Vagina (tissue), 2 donors: ENCODE data around the gene VEGFD. TPM values are rescaled to one million over a fixed set of nuclear protein-coding genes. Genes with fewer than 3 reads are reported as not detected.
"Not testable (repeated sequence)": the region's sequence is repeated elsewhere in the genome, so short reads cannot be mapped to it uniquely, and the experiment has no call there.

Experiments
- DNase-seq, 2 donors: peaks; one replicate each; pipeline ENCODE4 v3.0.0-alpha.2; 2017; ENCODE audit errors: extremely low spot score in 2 of 2
- H3K27ac ChIP-seq: fragments of 200-600 bp; sonication (generic); one replicate; pipeline ENCODE4 v1.5.1; 2019
- H3K27me3 ChIP-seq: fragments of 200-600 bp; sonication (generic); one replicate; pipeline ENCODE4 v1.5.1; 2019
- H3K36me3 ChIP-seq, 2 donors: fragments of 200-600 bp; sonication (generic); one replicate each; pipeline ENCODE4 v1.5.1; 2017 to 2019
- H3K4me1 ChIP-seq: fragments of 200-600 bp; sonication (generic); one replicate; pipeline ENCODE4 v1.5.1; 2019
- H3K4me3 ChIP-seq, 2 donors: fragments of 200-600 bp; sonication (generic); 1 replicate in 1 of 2; 2 replicates in 1 of 2; pipeline ENCODE4 v1.5.1; 2016 to 2019
- H3K9me3 ChIP-seq: fragments of 200-600 bp; sonication (generic); one replicate; pipeline ENCODE4 v1.5.1; 2019
- CTCF ChIP-seq, 3 experiments: fragments of 450-650 bp in 2 of 3; fragments of 200-600 bp in 1 of 3; sonication (generic) in 1 of 3; IDR thresholded peaks; one replicate each; pipeline ENCODE4 v1.5.1; 2017 to 2019; ENCODE audit warnings: antibody characterized with exemption in 3 of 3, mild to moderate bottlenecking in 2 of 3, moderate library complexity in 2 of 3
- POLR2A ChIP-seq, 2 donors: fragments of 450-650 bp; IDR thresholded peaks; one replicate each; pipeline ENCODE4 v1.6.1; 2017; ENCODE audit warnings: antibody characterized with exemption in 2 of 2, mild to moderate bottlenecking in 2 of 2, moderate library complexity in 2 of 2
- POLR2AphosphoS5 ChIP-seq, 2 donors: sonication (generic); formaldehyde crosslinking; IDR thresholded peaks; one replicate each; pipeline ENCODE4 v1.9.0; 2017; ENCODE audit warnings: antibody characterized with exemption in 2 of 2, mild to moderate bottlenecking in 2 of 2, low read depth in 1 of 2; ENCODE audit not compliant: insufficient read depth in 1 of 2
- intact Hi-C: fragments of 100-400 bp; cut with DNase I; formaldehyde crosslinking; loops from one replicate; pipeline ENCODE4 v1.15.1; 2023
- total RNA-seq: library from RNA; depleted of rRNA; stranded (reverse); fragments of >200 nt; gene quantifications from one replicate; pipeline ENCODE4 v1.2.3, GENCODE V29; 2016

Gene VEGFD
- total RNA-seq, 1 donor from 2014 or later, result 5.4 TPM

- no peak for DNase-seq
- H3K4me3 ChIP-seq, result no peak within 1 kb of the TSS
- intact Hi-C loops, result no loop called here
- H3K27me3 ChIP-seq, result no peaks in the 10 kb centered on the region
- no peaks in the 10 kb centered on the region for H3K36me3 ChIP-seq
- TF ChIP-seq POLR2AphosphoS5 (IDR thresholded peaks at IDR 0.05; ENCODE audit: insufficient read depth in 1 of 2, low read depth in 1 of 2) (no peak), POLR2A (IDR thresholded peaks at IDR 0.05) (no peak), CTCF (IDR thresholded peaks at IDR 0.05) (no peak)
- no peaks in the 10 kb centered on the region for H3K9me3 ChIP-seq
- no peak within 1 kb of the TSS for H3K27ac ChIP-seq
- H3K4me1 ChIP-seq, result no peaks in the 10 kb centered on the region
These were observed 68.7 kb downstream of the VEGFD start, which contains the start of gene ASB11 for GRCh38 chrX:15315509-15315908. TSS of gene ASB11 (minus strand) at chrX:15315640. CDS start at chrX:15315605, 35 bp downstream.

GRCh38 chrX:15314472-15314871 lies 69.7 kb downstream of the VEGFD start:
- Histone ChIP-seq H3K27me3 (no peaks in the 10 kb centered on the region), H3K4me3 (no peak overlapping the region), H3K9me3 (no peaks in the 10 kb centered on the region), H3K27ac (no peak overlapping the region), H3K36me3 (no peaks in the 10 kb centered on the region), H3K4me1 (no peaks in the 10 kb centered on the region)
- no peak for DNase-seq
- TF ChIP-seq POLR2AphosphoS5 (IDR thresholded peaks at IDR 0.05; ENCODE audit: insufficient read depth in 1 of 2, low read depth in 1 of 2), result no peak
- TF ChIP-seq POLR2A (IDR thresholded peaks at IDR 0.05), result no peak
- intact Hi-C loops, result no loop called here

- no peak for DNase-seq
- H3K4me1 ChIP-seq, result no peaks in the 10 kb centered on the region
- no peak overlapping the region for H3K27ac ChIP-seq
- H3K27me3 ChIP-seq, result no peaks in the 10 kb centered on the region
- TF ChIP-seq POLR2AphosphoS5 (IDR thresholded peaks at IDR 0.05; ENCODE audit: insufficient read depth in 1 of 2, low read depth in 1 of 2) (no peak), CTCF (IDR thresholded peaks at IDR 0.05) (no peak), POLR2A (IDR thresholded peaks at IDR 0.05) (no peak)
- no peak overlapping the region for H3K4me3 ChIP-seq
- no peaks in the 10 kb centered on the region for H3K36me3 ChIP-seq
- no peaks in the 10 kb centered on the region for H3K9me3 ChIP-seq
- intact Hi-C loops, result no loop called here
These were observed 73.1 kb downstream of the VEGFD start for GRCh38 chrX:15311119-15311518.

GRCh38 chrX:15310117-15310516 lies 74.1 kb downstream of the VEGFD start:
- H3K4me3 ChIP-seq, result no peak overlapping the region
- no peaks in the 10 kb centered on the region for H3K4me1 ChIP-seq
- TF ChIP-seq CTCF (IDR thresholded peaks at IDR 0.05), result no peak
- TF ChIP-seq POLR2A (IDR thresholded peaks at IDR 0.05), result no peak
- TF ChIP-seq POLR2AphosphoS5 (IDR thresholded peaks at IDR 0.05; ENCODE audit: insufficient read depth in 1 of 2, low read depth in 1 of 2), result no peak
- no peaks in the 10 kb centered on the region for H3K9me3 ChIP-seq
- H3K27ac ChIP-seq, result no peak overlapping the region
- no peaks in the 10 kb centered on the region for H3K27me3 ChIP-seq
- no peaks in the 10 kb centered on the region for H3K36me3 ChIP-seq
- intact Hi-C loops, result no loop called here
- DNase-seq, result no peak

GRCh38 chrX:15305899-15306298 lies 78.3 kb downstream of the VEGFD start:
- H3K9me3 ChIP-seq, intact Hi-C loops, DNase-seq: not testable (repeated sequence)

GRCh38 chrX:15301924-15302323 lies 82.3 kb downstream of the VEGFD start:
- H3K4me1 ChIP-seq, result no peaks in the 10 kb centered on the region
- H3K9me3 ChIP-seq, result no peaks in the 10 kb centered on the region
- H3K4me3 ChIP-seq, result no peak overlapping the region
- no peaks in the 10 kb centered on the region for H3K27me3 ChIP-seq
- DNase-seq, result no peak
- H3K36me3 ChIP-seq, result no peaks in the 10 kb centered on the region
- H3K27ac ChIP-seq, result no peak overlapping the region
- intact Hi-C loops, result no loop called here
- no peak for TF ChIP-seq POLR2AphosphoS5 (IDR thresholded peaks at IDR 0.05; ENCODE audit: insufficient read depth in 1 of 2, low read depth in 1 of 2)

More at GRCh38 chrX:15305899-15306298, 78.3 kb downstream of the VEGFD start:
- not testable (repeated sequence) for H3K4me1 ChIP-seq, H3K27me3 ChIP-seq, H3K4me3 ChIP-seq, H3K36me3 ChIP-seq, H3K27ac ChIP-seq
